ENCODE results near the gene DLGAP1. TPM values are rescaled to one million over a fixed set of nuclear protein-coding genes. Genes with fewer than 3 reads are reported as not detected.

The DLGAP1 gene
- total and polyA plus RNA-seq, 4 donors = 0.06 to 1.2 (median 0.17) TPM; not detected in 1

DNA sequence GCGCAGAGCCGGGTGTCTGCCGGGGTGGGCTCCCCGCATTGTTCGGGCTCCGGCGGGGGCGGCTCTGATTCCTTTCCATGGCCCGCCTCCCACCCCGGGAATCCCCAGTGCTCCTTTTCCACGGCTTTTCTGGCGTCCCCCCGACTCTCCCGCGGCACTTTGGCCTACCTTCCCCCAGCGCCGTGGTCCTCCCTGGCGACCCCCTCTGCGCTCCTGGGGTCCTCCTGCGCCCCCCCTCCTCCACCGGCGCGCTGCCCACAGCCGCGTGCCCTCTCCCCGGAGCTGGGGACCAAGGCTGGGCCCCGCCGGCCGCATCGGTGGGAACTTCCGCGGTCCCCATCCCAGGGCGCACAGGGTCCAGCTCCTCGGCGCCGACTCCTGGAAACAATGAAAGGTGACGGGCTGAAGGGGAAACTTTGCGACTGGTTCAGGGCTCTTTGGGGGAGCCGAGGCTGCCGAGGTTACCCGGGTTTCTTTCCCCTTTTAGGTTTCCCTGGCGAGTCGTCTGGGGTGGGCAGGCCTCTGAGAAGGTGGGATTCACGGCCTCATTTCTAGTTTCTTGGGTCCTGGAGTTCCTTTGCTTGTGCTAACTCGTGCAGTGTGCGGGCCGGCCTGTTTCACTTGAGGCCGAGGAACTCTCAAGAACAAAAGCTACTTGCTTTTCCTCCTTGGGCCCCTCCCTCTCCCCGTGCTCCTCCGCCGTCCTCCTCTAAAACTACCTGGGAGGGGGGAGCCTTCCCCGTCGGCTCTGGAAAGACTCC lies 1002.9 kb downstream of the DLGAP1 start:
- peak overlapping the region; percentile 63 to 92 (median 90) for H3K4me3 ChIP-seq (ENCODE audit: low read depth in 1 of 3, low read length in 3 of 3)
- H3K4me1 ChIP-seq (ENCODE audit: control insufficient read depth in 4 of 4, insufficient read depth in 4 of 4, low read length in 3 of 4) = peaks cover 0 to 44% (median 25%) of the 10 kb centered on the region in 4 donors
- 1% methylated on average over 53 of the region's 53 CpGs for WGBS
- DNase-seq (ENCODE audit: low spot score) = peak; percentile 63
- peak overlapping the region; percentile 99 to 100 for H3K27ac ChIP-seq (ENCODE audit: low read depth in 1 of 2, low read length in 2 of 2)
- no peaks in the 10 kb centered on the region for H3K9me3 ChIP-seq (ENCODE audit: control insufficient read depth in 4 of 4, low read length in 3 of 4)
- peaks cover 0 to 1% (median under 1%) of the 10 kb centered on the region in 4 donors for H3K36me3 ChIP-seq (ENCODE audit: control insufficient read depth in 4 of 4, insufficient read depth in 3 of 4, low read depth in 1 of 4, low read length in 3 of 4)
- H3K27me3 ChIP-seq (ENCODE audit: control insufficient read depth in 4 of 4, insufficient read depth in 4 of 4, low read length in 3 of 4) = no peaks in the 10 kb centered on the region
- TF ChIP-seq JUND (IDR thresholded peaks at IDR 0.05) (no peak), HNF4A (conservative IDR thresholded peaks at IDR 0.05) (no peak), HNF4G (IDR thresholded peaks at IDR 0.05) (no peak)
- TF ChIP-seq, protein P1, sequence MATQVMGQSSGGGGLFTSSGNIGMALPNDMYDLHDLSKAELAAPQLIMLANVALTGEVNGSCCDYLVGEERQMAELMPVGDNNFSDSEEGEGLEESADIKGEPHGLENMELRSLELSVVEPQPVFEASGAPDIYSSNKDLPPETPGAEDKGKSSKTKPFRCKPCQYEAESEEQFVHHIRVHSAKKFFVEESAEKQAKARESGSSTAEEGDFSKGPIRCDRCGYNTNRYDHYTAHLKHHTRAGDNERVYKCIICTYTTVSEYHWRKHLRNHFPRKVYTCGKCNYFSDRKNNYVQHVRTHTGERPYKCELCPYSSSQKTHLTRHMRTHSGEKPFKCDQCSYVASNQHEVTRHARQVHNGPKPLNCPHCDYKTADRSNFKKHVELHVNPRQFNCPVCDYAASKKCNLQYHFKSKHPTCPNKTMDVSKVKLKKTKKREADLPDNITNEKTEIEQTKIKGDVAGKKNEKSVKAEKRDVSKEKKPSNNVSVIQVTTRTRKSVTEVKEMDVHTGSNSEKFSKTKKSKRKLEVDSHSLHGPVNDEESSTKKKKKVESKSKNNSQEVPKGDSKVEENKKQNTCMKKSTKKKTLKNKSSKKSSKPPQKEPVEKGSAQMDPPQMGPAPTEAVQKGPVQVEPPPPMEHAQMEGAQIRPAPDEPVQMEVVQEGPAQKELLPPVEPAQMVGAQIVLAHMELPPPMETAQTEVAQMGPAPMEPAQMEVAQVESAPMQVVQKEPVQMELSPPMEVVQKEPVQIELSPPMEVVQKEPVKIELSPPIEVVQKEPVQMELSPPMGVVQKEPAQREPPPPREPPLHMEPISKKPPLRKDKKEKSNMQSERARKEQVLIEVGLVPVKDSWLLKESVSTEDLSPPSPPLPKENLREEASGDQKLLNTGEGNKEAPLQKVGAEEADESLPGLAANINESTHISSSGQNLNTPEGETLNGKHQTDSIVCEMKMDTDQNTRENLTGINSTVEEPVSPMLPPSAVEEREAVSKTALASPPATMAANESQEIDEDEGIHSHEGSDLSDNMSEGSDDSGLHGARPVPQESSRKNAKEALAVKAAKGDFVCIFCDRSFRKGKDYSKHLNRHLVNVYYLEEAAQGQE (IDR thresholded peaks at IDR 0.05) = peak; percentile 3
- TF ChIP-seq, protein P2, sequence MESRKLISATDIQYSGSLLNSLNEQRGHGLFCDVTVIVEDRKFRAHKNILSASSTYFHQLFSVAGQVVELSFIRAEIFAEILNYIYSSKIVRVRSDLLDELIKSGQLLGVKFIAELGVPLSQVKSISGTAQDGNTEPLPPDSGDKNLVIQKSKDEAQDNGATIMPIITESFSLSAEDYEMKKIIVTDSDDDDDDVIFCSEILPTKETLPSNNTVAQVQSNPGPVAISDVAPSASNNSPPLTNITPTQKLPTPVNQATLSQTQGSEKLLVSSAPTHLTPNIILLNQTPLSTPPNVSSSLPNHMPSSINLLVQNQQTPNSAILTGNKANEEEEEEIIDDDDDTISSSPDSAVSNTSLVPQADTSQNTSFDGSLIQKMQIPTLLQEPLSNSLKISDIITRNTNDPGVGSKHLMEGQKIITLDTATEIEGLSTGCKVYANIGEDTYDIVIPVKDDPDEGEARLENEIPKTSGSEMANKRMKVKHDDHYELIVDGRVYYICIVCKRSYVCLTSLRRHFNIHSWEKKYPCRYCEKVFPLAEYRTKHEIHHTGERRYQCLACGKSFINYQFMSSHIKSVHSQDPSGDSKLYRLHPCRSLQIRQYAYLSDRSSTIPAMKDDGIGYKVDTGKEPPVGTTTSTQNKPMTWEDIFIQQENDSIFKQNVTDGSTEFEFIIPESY (IDR thresholded peaks at IDR 0.05) = no peak
- H3K9ac ChIP-seq (ENCODE audit: low read depth in 1 of 2, low read length in 2 of 2) = peak overlapping the region; percentile 98 to 100

DNA sequence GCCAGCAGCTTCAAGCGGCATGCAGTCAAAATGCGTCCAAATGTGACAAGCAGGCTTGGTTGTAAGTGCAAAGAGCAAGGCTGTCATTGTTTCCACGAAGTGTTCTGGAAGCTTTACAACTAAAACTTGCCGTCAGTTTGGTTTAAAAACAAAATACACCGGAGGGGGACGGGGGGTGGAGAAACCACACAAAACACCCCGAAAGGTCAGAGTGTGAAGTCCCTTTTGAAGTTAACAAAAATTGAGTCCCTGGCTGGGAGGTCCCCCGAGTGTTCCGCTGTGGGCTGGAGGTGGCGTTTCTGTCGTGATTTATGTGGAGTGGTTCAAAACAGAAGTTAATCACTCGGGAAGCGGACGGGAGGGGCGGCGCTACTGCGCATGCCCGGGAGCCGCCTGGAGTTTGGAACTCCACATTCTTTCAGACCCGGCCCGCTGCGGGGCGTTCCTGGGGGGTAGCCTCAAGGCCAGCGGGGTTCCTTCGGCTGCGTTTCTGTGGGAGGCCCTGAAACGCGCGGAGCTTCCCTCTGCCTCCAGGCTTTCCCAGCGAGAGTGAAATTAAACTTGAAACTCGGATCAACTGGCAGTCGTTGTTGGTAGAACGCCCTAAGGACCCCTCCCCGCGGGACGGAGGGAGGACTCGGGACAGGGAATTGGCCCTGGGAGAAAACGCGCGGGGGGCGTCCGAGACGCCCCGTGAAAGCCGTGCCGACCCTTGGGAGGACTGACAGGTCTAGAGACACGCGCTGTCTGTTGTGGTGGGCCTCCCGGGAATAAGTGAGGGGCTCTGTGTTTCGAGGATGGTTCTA lies 1003.7 kb downstream of the DLGAP1 start:
- Histone ChIP-seq H3K36me3 (ENCODE audit: control insufficient read depth in 4 of 4, insufficient read depth in 3 of 4, low read depth in 1 of 4, low read length in 3 of 4) (no peaks in the 10 kb centered on the region), H3K27me3 (ENCODE audit: control insufficient read depth in 4 of 4, insufficient read depth in 4 of 4, low read length in 3 of 4) (no peaks in the 10 kb centered on the region), H3K9me3 (ENCODE audit: control insufficient read depth in 4 of 4, low read length in 3 of 4) (no peaks in the 10 kb centered on the region), H3K27ac (ENCODE audit: low read depth in 1 of 2, low read length in 2 of 2) (peak overlapping the region; percentile 99 to 100), H3K4me3 (ENCODE audit: low read depth in 1 of 3, low read length in 3 of 3) (peak overlapping the region; percentile 63 to 92 (median 90)), H3K4me1 (ENCODE audit: control insufficient read depth in 4 of 4, insufficient read depth in 4 of 4, low read length in 3 of 4) (peaks cover 3 to 42% (median 27%) of the 10 kb centered on the region in 4 donors), H3K9ac (ENCODE audit: low read depth in 1 of 2, low read length in 2 of 2) (peak overlapping the region; percentile 99 to 100)
- WGBS = under 1% methylated on average over 50 of the region's 50 CpGs
- DNase-seq (ENCODE audit: low spot score) = peak; percentile 92
- TF ChIP-seq YY1 (IDR thresholded peaks at IDR 0.05) (peak; percentile 74), SP1 (IDR thresholded peaks at IDR 0.05) (peak; percentile 70), EGR1 (IDR thresholded peaks at IDR 0.05; ENCODE audit: low read depth in 2 of 2) (peak in 1 of 2 donors; percentile 23), GABPA (IDR thresholded peaks at IDR 0.05 in 1 of 2, conservative IDR thresholded peaks at IDR 0.05 in 1 of 2) (no peak), HNF4G (IDR thresholded peaks at IDR 0.05) (no peak), RXRA (IDR thresholded peaks at IDR 0.05) (peak; percentile 41 to 59), NR2F2 (IDR thresholded peaks at IDR 0.05) (peak; percentile 47), JUND (IDR thresholded peaks at IDR 0.05) (peak; percentile 65 to 72), FOXA2 (IDR thresholded peaks at IDR 0.05) (no peak), RAD21 (IDR thresholded peaks at IDR 0.05) (peak in 1 of 2 donors; percentile 35), FOXA1 (IDR thresholded peaks at IDR 0.05) (no peak), HNF4A (conservative IDR thresholded peaks at IDR 0.05) (peak; percentile 55 to 56), TAF1 (conservative IDR thresholded peaks at IDR 0.05) (peak; percentile 90)
- TF ChIP-seq, protein P2 (IDR thresholded peaks at IDR 0.05) = peak; percentile 40
- TF ChIP-seq, protein P3, sequence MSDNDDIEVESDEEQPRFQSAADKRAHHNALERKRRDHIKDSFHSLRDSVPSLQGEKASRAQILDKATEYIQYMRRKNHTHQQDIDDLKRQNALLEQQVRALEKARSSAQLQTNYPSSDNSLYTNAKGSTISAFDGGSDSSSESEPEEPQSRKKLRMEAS (IDR thresholded peaks at IDR 0.05) = peak; percentile 17
- TF ChIP-seq, protein P4, sequence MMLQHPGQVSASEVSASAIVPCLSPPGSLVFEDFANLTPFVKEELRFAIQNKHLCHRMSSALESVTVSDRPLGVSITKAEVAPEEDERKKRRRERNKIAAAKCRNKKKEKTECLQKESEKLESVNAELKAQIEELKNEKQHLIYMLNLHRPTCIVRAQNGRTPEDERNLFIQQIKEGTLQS (IDR thresholded peaks at IDR 0.05) = no peak
- TF ChIP-seq, protein P5, sequence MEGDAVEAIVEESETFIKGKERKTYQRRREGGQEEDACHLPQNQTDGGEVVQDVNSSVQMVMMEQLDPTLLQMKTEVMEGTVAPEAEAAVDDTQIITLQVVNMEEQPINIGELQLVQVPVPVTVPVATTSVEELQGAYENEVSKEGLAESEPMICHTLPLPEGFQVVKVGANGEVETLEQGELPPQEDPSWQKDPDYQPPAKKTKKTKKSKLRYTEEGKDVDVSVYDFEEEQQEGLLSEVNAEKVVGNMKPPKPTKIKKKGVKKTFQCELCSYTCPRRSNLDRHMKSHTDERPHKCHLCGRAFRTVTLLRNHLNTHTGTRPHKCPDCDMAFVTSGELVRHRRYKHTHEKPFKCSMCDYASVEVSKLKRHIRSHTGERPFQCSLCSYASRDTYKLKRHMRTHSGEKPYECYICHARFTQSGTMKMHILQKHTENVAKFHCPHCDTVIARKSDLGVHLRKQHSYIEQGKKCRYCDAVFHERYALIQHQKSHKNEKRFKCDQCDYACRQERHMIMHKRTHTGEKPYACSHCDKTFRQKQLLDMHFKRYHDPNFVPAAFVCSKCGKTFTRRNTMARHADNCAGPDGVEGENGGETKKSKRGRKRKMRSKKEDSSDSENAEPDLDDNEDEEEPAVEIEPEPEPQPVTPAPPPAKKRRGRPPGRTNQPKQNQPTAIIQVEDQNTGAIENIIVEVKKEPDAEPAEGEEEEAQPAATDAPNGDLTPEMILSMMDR (IDR thresholded peaks at IDR 0.05; ENCODE audit: low read depth, low read length, missing input control) = no peak

Measured in liver (tissue), 9 donors.